LNCaP clone FGC (cell line): ENCODE data around the gene KLF16.

Source experiments
- DNase-seq: peaks from one replicate; pipeline ENCODE4 v3.0.0-alpha.2; 2011; ENCODE audit warnings: low read depth
- H3K4me3 ChIP-seq: 2 replicates; pipeline ENCODE4 v1.5.1; 2011; ENCODE audit warnings: mild to moderate bottlenecking, low read depth, low read length, control low read depth
- TF ChIP-seq, protein P1 (sequence below): IDR thresholded peaks from 2 replicates; pipeline ENCODE4 v1.5.1; 2012; ENCODE audit warnings: mild to moderate bottlenecking; ENCODE audit not compliant: control insufficient read depth, insufficient read depth; ENCODE audit errors: extremely low read depth

KLF16 gene

DNA sequence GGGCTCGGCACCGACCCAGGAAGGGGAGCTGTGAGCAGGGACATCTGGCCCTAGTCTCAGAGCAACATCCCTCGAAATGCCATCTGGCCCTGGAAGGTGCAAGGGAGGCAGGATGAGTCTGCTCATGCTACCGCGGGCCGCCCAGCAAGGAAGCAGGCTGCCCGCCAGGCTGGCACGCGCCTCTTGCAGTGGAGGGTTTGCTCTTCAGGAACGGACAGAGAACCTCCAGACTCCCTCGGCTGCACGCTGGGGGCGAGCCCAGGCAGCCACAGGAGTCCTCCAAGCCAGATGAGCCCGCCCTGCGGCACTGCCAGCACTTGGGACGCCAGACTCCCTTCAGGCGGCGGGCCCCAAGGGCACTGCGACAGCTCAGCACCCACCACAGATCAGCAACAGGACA, 41.2 kb downstream of the KLF16 start:
- TF ChIP-seq, protein P1, sequence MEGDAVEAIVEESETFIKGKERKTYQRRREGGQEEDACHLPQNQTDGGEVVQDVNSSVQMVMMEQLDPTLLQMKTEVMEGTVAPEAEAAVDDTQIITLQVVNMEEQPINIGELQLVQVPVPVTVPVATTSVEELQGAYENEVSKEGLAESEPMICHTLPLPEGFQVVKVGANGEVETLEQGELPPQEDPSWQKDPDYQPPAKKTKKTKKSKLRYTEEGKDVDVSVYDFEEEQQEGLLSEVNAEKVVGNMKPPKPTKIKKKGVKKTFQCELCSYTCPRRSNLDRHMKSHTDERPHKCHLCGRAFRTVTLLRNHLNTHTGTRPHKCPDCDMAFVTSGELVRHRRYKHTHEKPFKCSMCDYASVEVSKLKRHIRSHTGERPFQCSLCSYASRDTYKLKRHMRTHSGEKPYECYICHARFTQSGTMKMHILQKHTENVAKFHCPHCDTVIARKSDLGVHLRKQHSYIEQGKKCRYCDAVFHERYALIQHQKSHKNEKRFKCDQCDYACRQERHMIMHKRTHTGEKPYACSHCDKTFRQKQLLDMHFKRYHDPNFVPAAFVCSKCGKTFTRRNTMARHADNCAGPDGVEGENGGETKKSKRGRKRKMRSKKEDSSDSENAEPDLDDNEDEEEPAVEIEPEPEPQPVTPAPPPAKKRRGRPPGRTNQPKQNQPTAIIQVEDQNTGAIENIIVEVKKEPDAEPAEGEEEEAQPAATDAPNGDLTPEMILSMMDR: no peak
- no peak overlapping the region for H3K4me3 ChIP-seq
- DNase-seq: no peak

DNA sequence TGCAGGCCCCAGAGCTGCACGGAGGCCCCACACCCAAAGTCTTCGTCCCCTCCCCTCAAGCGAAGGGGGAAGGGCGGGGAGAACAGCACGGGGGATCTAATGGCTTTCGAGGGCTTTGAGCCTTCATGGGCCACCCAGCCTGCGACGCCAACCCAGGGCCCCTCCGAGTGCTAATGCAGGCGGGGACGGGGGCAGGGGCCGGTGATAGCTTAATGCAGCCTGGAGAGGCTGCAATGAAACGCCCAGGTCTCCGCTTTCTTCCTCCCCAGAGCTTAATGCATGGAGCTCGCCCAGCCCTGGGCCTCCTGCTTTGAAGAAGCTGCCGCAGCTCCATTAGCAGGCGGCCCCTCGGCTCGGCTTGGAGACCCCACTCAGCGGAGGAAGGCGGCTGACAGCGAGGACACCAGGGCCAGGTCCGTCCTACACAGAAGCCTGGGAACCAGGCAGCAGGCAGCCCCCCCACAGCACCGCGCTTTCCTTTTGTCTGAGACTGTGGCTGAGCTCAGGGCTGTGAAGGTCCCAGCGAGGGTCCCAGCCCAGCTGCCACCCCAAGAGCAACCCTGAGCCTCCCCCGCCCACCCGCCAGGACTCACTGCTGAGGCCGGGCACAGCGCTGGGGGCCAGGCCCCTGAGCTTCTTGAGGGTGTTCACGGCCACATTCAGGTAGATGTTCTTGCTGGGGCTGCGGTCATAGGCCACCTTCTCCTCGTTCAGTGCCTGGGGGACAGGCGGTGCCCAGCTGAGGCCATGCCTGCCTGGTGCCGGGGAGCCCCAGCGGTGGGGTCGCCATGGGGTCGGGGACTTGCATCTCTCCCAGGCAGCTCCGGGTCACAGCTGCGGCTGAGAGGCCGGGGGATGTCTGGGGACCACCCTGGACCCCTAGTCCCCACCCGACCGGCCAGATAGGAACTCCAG, 43.8 kb downstream of the KLF16 start:
- H3K4me3 ChIP-seq: no peak overlapping the region
- TF ChIP-seq, protein P1: no peak
- no peak for DNase-seq

DNA sequence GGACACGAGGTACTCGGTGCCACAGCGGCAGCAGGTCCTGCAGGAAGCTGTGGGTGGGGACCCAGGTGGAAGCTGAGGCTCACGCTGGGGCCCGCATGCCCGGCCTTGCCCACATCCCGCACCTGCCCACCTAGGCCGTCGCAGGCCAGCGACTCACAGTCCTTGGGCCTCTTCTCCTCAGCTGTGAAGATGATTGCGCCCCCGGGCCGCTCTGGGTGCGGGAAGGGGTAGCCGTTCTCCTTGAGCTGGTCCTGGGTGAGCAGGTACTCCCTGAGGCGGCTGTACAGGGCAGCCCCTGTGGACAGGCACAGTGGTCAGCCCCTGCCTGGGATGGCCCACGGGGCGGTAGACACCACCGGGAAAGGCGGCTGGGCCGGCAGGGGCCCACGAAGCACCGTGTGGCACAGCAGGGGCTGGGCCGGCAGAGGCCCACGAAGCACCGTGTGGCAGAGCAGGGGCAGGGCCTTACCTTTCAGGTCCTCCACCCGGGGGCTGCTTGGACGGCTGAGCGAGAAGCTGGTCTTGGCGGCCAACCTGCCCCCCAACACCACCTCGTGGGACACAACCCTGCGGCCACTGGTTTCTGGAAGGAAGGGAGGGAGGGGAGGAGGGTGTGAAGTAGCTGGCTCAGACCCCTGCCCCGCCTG, 44.7 kb downstream of the KLF16 start:
- DNase-seq: no peak
- H3K4me3 ChIP-seq: no peak overlapping the region
- TF ChIP-seq, protein P1: no peak

DNA sequence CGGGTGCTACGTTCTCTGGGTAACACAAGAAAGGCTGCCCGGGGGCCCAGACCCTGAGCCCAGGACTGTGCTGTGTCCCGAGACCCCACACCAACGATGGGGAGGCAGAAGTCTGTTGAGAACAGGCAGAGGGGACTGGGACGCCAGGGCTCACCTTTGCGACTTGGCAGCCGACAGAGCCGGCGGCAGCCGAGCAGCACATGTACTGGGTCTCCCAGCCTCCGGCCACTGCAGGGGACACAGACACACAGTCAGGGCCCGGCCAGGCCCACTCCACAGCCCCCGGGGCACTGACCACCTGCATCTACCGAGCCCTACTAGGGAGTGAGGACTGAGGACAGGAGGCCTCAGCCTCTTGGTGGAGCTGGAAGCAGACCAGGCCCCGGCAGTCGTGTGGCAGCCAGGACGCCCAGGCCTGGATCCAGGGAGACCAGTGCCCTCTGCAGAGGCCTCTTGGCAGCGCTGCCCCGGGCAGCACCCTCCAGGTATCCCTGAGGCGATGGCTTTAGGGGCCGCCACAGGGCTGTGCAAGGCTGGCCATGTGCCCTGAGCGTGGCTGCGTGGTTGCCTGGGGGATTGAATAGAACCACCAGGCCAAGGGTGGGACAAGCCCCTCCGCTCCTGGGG, 45.7 kb downstream of the KLF16 start:
- TF ChIP-seq, protein P1: no peak
- no peak overlapping the region for H3K4me3 ChIP-seq
- no peak for DNase-seq

DNA sequence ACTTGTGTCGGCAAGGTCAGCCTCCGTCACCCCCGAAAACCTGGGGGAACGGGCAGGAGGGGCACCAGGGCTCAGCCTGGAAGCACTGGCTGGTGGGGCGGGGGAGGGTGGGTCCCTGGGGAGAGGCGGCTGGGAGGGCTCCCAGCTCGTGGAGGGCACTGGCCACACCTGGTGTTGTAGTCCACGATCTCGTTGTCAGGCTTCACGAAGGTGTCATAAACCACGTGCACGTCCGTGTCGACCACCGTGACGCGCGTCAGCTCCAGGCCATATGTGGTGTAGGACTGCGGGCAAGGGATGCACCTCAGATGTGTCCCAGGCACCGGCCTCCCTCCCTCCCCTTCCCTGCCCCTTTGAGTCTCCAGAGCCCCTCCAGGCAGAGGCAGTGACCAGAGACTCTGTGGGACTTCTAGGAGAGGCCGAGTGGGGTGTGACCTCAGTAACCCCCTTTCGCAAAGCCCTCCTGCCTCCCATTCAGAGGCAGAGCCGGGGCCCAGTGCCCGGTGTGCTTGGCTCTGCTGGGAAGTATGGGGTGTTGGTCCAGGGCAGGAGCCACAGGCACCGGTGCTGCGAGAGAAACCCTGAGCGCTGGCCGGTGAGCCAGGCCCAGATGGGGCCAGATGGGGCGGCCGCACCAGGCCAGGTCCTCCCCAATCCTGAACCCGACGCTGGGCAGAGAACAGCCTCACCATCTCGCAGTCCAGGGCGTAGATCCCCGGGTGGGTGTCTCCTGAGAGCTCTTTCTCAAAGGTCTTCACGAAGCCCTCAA, 46.7 kb downstream of the KLF16 start:
- no peak for DNase-seq
- no peak overlapping the region for H3K4me3 ChIP-seq
- TF ChIP-seq, protein P1: no peak
